Activated T-helper 1 cell treated with anti-CD3 and anti-CD28 coated beads, Interleukin-12 subunit alpha, Interleukin-12 subunit beta, Interleukin-2, Interleukin-4 antibody, amounts not matched to agents 30 ng/mL and 10 ng/mL and 1 ng/mL, durations not matched to agents 14 hours and 24 hours and 36 hours (primary cell): ENCODE data around the gene HOXA7. TPM values are rescaled to one million over a fixed set of nuclear protein-coding genes. Genes with fewer than 3 reads are reported as not detected.

Experiments used
- DNase-seq: peaks from one replicate; pipeline ENCODE4 v3.0.0; 2021; ENCODE audit warnings: low spot score
- H3K27ac Mint-ChIP-seq: one replicate; pipeline ENCODE4 v1.8.0; 2021; ENCODE audit warnings: mild to moderate bottlenecking, mixed read lengths
- H3K27me3 Mint-ChIP-seq: one replicate; pipeline ENCODE4 v1.8.0; 2022; ENCODE audit warnings: mild to moderate bottlenecking, moderate library complexity, mixed read lengths; ENCODE audit not compliant: insufficient read depth
- H3K36me3 Mint-ChIP-seq: one replicate; pipeline ENCODE4 v1.8.0; 2021; ENCODE audit warnings: low read depth, mixed read lengths
- H3K4me1 Mint-ChIP-seq: one replicate; pipeline ENCODE4 v1.8.0; 2021; ENCODE audit warnings: low read depth, mixed read lengths
- H3K4me3 Mint-ChIP-seq: one replicate; pipeline ENCODE4 v1.8.0; 2021; ENCODE audit warnings: mild to moderate bottlenecking, moderate library complexity, mixed read lengths
- H3K9me3 Mint-ChIP-seq: one replicate; pipeline ENCODE4 v1.8.0; 2021; ENCODE audit warnings: mixed read lengths
- intact Hi-C: fragments of 100-400 bp; cut with micrococcal nuclease; formaldehyde crosslinking; loops from one replicate; pipeline ENCODE4 v1.15.1; 2024
- total RNA-seq: library from RNA; stranded (reverse); gene quantifications from 2 replicates; pipeline ENCODE4 v1.2.3, GENCODE V29; 2022

HOXA7 gene
- total RNA-seq, 1 donor from 2014 or later, result not detected

- Mint-ChIP-seq H3K4me1 (peaks cover 17% of the 10 kb centered on the region), H3K9me3 (no peaks in the 10 kb centered on the region), H3K4me3 (no peak overlapping the region), H3K36me3 (peaks cover 2% of the 10 kb centered on the region), H3K27me3 (peaks cover 60% of the 10 kb centered on the region), H3K27ac (no peak overlapping the region)
- intact Hi-C loops, result no loop called here
- DNase-seq, result no peak
Observed at GRCh38 chr7:27175626-27176523, 19.4 kb upstream of the HOXA7 start.

- intact Hi-C loops, result loop anchor here (1.0 kb wide), 1 partner anchor 9 kb away; no protein-coding TSS in a partner anchor
- Mint-ChIP-seq H3K36me3 (peaks cover 2% of the 10 kb centered on the region), H3K9me3 (no peaks in the 10 kb centered on the region), H3K4me1 (peaks cover 17% of the 10 kb centered on the region), H3K27ac (peak overlapping the region; percentile 29), H3K27me3 (peaks cover 62% of the 10 kb centered on the region), H3K4me3 (no peak overlapping the region)
- no peak for DNase-seq
Observed at GRCh38 chr7:27174874-27175625, 18.6 kb upstream of the HOXA7 start.

DNA sequence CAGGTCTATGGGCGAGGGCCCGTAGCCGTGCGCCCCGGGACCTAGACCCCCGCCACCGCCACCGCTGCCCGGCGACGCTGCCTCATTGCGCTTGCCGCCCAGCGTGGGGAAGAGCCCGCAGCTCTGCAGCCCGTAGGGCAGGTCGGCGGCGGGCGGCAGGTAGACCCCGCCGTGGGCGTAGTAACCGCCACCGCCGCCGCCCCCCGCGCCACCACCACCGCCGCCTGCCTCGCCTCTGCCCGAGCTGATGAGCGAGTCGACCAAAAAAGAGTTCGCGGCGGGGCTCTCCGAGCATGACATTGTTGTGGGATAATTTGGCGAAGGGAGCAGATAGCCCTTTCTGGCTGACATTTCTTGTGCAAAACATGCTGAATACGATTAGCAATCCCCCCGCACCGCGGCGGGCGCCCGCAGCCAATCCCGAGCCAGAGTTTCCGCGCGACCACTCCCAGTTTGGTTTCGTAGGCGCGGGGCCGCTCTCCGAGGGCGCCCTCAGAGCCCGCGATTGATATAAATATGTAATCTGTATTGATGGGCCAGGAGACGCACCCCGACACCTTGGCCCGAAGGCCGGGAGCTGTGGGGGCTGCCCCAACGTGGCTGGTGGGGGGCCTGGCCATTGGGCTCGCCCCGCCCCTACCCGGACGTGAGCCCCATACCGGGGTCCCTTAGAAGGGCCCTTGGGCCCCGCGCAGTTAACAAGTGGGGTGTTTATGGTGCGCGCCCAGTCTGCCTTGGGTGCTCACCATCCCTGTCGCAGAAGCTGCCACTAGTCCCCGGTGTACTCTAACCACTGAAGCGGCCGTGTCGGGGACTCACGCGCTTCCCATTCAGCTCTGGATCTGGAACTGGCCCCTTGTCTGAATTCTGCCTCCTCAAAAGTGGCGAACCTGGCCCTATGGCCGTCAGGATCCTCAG is 17.7 kb upstream of the HOXA7 start, which contains the start of gene HOXA10:
Gene HOXA10 (minus strand): TSS at position 365 of the 918 bp plus-strand sequence. CDS start 14 bp downstream, at position 351.
- intact Hi-C loops, result loop anchor here (1.0 to 2.0 kb wide), 3 partner anchors 10 to 67 kb away; partner anchors contain the start of gene HOXA7
- peaks cover 2% of the 10 kb centered on the region for H3K36me3 Mint-ChIP-seq
- H3K4me3 Mint-ChIP-seq, result no peak within 1 kb of the TSS
- peak within 1 kb of the TSS; percentile 29 for H3K27ac Mint-ChIP-seq
- H3K27me3 Mint-ChIP-seq, result peaks cover 55% of the 10 kb centered on the region
- no peak for DNase-seq
- H3K9me3 Mint-ChIP-seq, result no peaks in the 10 kb centered on the region
- H3K4me1 Mint-ChIP-seq, result peaks cover 9% of the 10 kb centered on the region

DNA sequence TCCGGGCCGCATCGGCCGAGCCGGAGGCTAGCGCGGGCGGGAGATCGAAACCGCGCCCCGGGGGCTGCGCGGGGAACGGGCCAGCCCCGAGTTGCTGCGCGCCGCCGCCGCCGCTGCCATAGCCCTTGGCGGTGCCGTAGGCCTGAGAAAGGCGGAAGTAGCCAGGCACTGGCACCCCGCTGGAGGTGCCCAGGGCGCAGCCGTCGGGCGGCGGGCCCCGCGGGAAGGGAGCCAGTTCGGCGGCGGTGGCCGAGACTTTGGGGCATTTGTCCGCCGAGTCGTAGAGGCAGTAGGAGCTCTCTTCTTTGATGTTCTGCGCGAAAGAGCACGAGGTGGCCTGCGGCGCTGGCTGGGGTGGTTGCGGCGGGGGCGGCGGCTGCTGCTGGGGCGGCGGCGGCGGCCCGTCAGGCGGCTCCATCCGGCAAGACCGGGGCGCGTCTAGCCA is 17.1 kb upstream of the HOXA7 start:
- intact Hi-C loops, result loop anchor here (2.0 kb wide), 2 partner anchors 17 to 67 kb away; partner anchors contain the start of gene HOXA7
- no peaks in the 10 kb centered on the region for H3K9me3 Mint-ChIP-seq
- peaks cover 8% of the 10 kb centered on the region for H3K4me1 Mint-ChIP-seq
- peaks cover 52% of the 10 kb centered on the region for H3K27me3 Mint-ChIP-seq
- DNase-seq, result no peak
- H3K36me3 Mint-ChIP-seq, result peaks cover 4% of the 10 kb centered on the region
- no peak overlapping the region for H3K4me3 Mint-ChIP-seq
- H3K27ac Mint-ChIP-seq, result no peak overlapping the region

DNA sequence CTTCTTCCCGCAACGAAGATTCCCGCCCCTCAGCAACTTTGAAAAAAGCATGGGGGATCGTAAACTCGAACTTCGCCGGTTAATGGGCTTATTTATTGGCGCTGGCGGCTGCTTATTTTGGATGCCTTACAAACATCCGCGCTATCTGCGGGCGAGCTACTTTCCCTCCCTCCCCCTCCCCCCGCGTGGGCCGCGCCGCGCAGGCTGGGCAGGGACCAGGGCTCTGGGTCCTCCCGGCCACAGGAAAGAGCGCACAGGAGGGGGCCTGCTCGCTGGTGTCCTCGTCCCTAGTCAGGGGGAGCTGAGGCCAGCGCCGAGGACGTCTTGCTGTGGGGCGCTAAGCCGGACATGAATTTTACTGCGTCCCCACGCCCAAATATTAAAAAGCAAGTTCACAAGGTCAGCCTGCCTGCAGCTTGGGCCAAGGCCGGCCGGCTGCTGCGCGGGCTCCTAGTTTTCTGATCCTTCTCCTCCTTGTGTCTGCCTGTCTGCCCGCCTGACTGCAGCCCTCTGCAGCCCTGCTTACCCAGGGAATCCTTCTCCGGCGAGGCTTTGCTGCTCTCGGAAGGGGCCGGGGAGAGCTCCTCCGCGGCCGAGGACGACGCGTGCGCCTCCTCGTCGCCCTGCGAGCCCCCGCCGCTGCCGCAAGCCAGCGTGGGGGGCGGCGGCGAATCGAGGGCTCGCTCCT is 16.5 kb upstream of the HOXA7 start:
- no peak for DNase-seq
- H3K9me3 Mint-ChIP-seq, result no peaks in the 10 kb centered on the region
- peaks cover 8% of the 10 kb centered on the region for H3K4me1 Mint-ChIP-seq
- peak overlapping the region; percentile 92 for H3K27ac Mint-ChIP-seq
- no peak overlapping the region for H3K4me3 Mint-ChIP-seq
- peaks cover 53% of the 10 kb centered on the region for H3K27me3 Mint-ChIP-seq
- H3K36me3 Mint-ChIP-seq, result peaks cover 4% of the 10 kb centered on the region
- intact Hi-C loops, result loop anchor here (2.0 kb wide), 2 partner anchors 16 to 68 kb away; partner anchors contain the start of gene HOXA7

DNA sequence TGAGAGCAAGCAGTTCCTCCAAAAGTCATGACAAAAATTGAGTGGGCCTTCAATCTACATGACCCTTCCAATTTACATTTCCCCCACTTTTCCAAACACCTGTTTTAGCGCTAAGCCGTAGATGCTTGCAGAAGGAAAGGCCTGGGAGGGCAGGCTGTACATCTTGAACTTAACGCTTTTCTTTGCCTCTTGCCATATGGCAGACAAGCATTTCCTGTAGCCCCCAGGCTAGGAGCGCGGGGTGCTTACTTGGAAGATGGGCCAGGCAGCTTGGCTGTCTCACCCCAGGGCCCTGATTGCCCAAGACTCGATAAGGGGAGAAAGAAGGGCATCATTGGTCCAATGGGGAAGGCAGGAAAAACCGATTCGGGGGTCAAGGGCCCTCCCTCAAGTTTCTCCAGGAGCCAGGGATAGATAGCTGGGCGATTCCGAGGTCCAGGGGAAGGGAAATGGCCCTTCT is 15.9 kb upstream of the HOXA7 start:
- intact Hi-C loops, result loop anchor here (2.0 kb wide), 2 partner anchors 16 to 68 kb away; partner anchors contain the start of gene HOXA7
- Mint-ChIP-seq H3K4me1 (peaks cover 8% of the 10 kb centered on the region), H3K4me3 (no peak overlapping the region), H3K9me3 (no peaks in the 10 kb centered on the region), H3K36me3 (peaks cover 4% of the 10 kb centered on the region), H3K27me3 (peaks cover 53% of the 10 kb centered on the region), H3K27ac (peak overlapping the region; percentile 92)
- DNase-seq, result no peak

- Mint-ChIP-seq H3K36me3 (peaks cover 4% of the 10 kb centered on the region), H3K9me3 (no peaks in the 10 kb centered on the region), H3K27me3 (peaks cover 58% of the 10 kb centered on the region), H3K4me3 (peak overlapping the region; percentile 28), H3K27ac (peak overlapping the region; percentile 92), H3K4me1 (peaks cover 8% of the 10 kb centered on the region)
- intact Hi-C loops, result loop anchor here (2.0 kb wide), 2 partner anchors 15 to 69 kb away; partner anchors contain the start of gene HOXA7
- no peak for DNase-seq
Observed at GRCh38 chr7:27171637-27172314, 15.3 kb upstream of the HOXA7 start.

GRCh38 chr7:27171325-27171636 is 14.8 kb upstream of the HOXA7 start:
- H3K36me3 Mint-ChIP-seq, result peaks cover 4% of the 10 kb centered on the region
- intact Hi-C loops, result no loop called here
- no peaks in the 10 kb centered on the region for H3K9me3 Mint-ChIP-seq

GRCh38 chr7:27170426-27171324 is 14.2 kb upstream of the HOXA7 start:
- intact Hi-C loops, result no loop called here
- Mint-ChIP-seq H3K36me3 (peaks cover 4% of the 10 kb centered on the region), H3K27ac (no peak overlapping the region), H3K27me3 (peaks cover 63% of the 10 kb centered on the region), H3K4me3 (no peak overlapping the region), H3K9me3 (no peaks in the 10 kb centered on the region), H3K4me1 (peaks cover 10% of the 10 kb centered on the region)
- no peak for DNase-seq

More at GRCh38 chr7:27171325-27171636, 14.8 kb upstream of the HOXA7 start:
- no peak overlapping the region for H3K4me3 Mint-ChIP-seq
- H3K4me1 Mint-ChIP-seq, result peaks cover 8% of the 10 kb centered on the region
- no peak overlapping the region for H3K27ac Mint-ChIP-seq
- no peak for DNase-seq
- peaks cover 60% of the 10 kb centered on the region for H3K27me3 Mint-ChIP-seq

- Mint-ChIP-seq H3K27ac (peak overlapping the region; percentile 63), H3K27me3 (peaks cover 61% of the 10 kb centered on the region), H3K4me1 (peaks cover 12% of the 10 kb centered on the region), H3K36me3 (peaks cover 4% of the 10 kb centered on the region), H3K9me3 (no peaks in the 10 kb centered on the region), H3K4me3 (no peak overlapping the region)
- intact Hi-C loops, result no loop called here
- no peak for DNase-seq
Observed at GRCh38 chr7:27169658-27170425, 13.4 kb upstream of the HOXA7 start.
